PFSK-1 (cell line): Measurements from ENCODE around the gene CHADL.

Experiments
- FOXP2 ChIP-seq: optimal IDR thresholded peaks from 2 replicates; pipeline ENCODE3; 2011; ENCODE audit warnings: borderline replicate concordance, control low read depth, inconsistent platforms; ENCODE audit not compliant: insufficient read depth; ENCODE audit errors: extremely low read length, extremely low read depth
- POLR2AphosphoS5 ChIP-seq: IDR thresholded peaks from 2 replicates; pipeline ENCODE4 v1.6.1; 2012; ENCODE audit warnings: low read depth, mild to moderate bottlenecking, control low read depth, low read length, moderate library complexity
- REST ChIP-seq, 2 experiments: IDR thresholded peaks; 2 replicates each; pipeline versions ENCODE4 v1.6.1 to v1.8.0; 2011 to 2012; ENCODE audit warnings: low read depth in 2 of 2, low read length in 2 of 2, control low read depth in 1 of 2, inconsistent platforms in 1 of 2, mild to moderate bottlenecking in 1 of 2, moderate library complexity in 1 of 2; ENCODE audit not compliant: insufficient read depth in 1 of 2
- SIN3A ChIP-seq: IDR thresholded peaks from 2 replicates; pipeline ENCODE4 v1.6.1; 2012; ENCODE audit warnings: mild to moderate bottlenecking, low read length, moderate library complexity, borderline replicate concordance; ENCODE audit not compliant: insufficient read depth
- TAF1 ChIP-seq: IDR thresholded peaks from 2 replicates; pipeline ENCODE4 v1.6.1; 2012; ENCODE audit warnings: low read length, control low read depth, borderline replicate concordance; ENCODE audit not compliant: insufficient read depth

DNA sequence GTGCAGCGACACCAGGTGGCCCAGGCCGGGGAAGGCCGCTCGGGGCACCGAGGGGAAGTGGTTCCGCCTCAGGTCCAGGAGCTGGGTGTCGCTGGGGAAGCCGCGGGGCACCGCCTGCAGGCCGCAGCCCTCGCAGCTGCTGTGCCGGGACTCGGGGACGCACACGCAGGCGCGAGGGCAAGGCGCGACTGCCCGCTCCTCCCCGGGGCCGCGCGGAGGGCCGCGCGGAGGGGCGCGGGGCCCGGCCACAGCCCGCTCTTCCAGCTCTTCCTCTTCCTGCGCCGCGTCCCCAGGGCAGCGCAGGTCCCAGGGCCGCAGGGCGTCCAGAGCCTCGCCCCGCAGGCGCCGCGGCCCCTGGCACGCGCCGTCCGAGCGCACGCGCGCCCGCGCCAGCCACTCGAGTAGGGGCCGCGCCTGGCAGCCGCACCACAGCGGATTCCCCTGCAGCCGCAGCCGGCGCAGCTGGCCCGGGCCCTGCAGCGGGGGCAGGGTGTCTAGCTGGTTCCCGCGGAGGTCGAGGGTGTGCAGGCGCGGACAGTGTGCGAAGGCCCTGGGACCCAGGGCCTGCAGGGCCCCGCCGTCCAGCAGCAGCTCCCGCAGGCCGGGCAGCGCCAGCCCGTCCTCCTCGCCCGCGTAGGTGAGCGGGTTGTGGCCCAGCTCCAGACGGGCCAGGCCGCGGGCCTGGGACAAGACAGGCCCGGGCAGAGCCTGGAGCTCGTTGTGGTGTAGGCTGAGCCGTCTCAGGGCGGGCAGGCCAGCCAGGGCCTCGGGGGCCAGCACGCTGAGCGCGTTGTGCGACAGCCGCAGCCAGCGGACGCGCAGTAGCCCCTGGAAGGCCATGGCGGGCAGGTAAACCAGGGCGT, 2.8 kb downstream of the CHADL start:
- no peak for TF ChIP-seq TAF1
- no peak for TF ChIP-seq SIN3A
- no peak for TF ChIP-seq POLR2AphosphoS5
- no peak for TF ChIP-seq REST (IDR thresholded peaks at IDR 0.05; ENCODE audit: insufficient read depth in 1 of 2, low read depth in 2 of 2, low read length in 2 of 2)
- no peak for TF ChIP-seq FOXP2
